Urothelium cell line (cell line): Measurements from ENCODE around the gene GEMIN5.
"Not testable (repeated sequence)": the region's sequence is repeated elsewhere in the genome, so short reads cannot be mapped to it uniquely, and the experiment has no call there.

Experiments used
- DNase-seq: peaks from one replicate; pipeline ENCODE4 v3.0.0; 2011; ENCODE audit warnings: low spot score, mixed read lengths
- FAIRE-seq: peaks from 2 replicates; lab custom pipeline; 2011; peaks lifted over from hg19 to GRCh38; lab: Jason Lieb, UNC

Gene GEMIN5, protein sequence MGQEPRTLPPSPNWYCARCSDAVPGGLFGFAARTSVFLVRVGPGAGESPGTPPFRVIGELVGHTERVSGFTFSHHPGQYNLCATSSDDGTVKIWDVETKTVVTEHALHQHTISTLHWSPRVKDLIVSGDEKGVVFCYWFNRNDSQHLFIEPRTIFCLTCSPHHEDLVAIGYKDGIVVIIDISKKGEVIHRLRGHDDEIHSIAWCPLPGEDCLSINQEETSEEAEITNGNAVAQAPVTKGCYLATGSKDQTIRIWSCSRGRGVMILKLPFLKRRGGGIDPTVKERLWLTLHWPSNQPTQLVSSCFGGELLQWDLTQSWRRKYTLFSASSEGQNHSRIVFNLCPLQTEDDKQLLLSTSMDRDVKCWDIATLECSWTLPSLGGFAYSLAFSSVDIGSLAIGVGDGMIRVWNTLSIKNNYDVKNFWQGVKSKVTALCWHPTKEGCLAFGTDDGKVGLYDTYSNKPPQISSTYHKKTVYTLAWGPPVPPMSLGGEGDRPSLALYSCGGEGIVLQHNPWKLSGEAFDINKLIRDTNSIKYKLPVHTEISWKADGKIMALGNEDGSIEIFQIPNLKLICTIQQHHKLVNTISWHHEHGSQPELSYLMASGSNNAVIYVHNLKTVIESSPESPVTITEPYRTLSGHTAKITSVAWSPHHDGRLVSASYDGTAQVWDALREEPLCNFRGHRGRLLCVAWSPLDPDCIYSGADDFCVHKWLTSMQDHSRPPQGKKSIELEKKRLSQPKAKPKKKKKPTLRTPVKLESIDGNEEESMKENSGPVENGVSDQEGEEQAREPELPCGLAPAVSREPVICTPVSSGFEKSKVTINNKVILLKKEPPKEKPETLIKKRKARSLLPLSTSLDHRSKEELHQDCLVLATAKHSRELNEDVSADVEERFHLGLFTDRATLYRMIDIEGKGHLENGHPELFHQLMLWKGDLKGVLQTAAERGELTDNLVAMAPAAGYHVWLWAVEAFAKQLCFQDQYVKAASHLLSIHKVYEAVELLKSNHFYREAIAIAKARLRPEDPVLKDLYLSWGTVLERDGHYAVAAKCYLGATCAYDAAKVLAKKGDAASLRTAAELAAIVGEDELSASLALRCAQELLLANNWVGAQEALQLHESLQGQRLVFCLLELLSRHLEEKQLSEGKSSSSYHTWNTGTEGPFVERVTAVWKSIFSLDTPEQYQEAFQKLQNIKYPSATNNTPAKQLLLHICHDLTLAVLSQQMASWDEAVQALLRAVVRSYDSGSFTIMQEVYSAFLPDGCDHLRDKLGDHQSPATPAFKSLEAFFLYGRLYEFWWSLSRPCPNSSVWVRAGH (N-terminal part only)

DNA sequence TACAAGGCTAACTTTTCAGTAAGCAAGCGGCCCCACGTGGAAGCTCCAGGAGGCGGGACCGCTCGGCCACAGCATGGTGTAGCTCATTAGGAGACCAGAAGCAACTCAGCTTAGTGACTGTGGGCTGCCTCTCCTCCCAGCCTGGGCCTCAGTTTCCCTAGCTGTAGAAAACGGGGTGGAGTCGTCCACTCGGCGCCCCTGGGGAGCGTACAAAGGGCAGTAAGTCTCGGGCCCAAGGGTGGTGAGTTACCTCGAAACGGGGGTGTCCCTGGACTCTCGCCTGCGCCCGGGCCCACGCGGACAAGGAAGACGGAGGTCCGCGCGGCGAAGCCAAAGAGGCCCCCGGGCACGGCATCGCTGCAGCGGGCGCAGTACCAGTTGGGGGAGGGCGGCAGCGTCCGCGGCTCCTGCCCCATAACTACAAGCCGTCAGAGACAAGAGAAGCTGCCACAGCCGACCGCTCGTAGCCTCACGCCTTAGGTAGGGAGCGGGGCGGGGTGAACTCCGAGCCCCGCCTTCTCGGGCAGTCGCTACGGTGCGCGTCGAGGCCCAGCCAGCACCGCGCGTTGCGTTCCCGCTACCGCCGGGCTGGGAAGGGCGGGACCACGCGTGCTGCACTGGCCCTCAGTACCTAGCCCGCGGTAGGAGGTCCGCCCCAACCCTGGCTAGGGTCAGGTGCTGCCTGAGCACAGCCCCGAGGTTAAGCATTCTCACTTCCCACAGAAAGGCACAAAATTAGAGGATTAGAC is at the start of gene GEMIN5:
TSS of gene GEMIN5 (minus strand) at position 494 of the 749 bp plus-strand sequence. CDS start at position 416, 78 bp downstream.
- FAIRE-seq, result peak; percentile 62
- DNase-seq, result peak; percentile 95

DNA sequence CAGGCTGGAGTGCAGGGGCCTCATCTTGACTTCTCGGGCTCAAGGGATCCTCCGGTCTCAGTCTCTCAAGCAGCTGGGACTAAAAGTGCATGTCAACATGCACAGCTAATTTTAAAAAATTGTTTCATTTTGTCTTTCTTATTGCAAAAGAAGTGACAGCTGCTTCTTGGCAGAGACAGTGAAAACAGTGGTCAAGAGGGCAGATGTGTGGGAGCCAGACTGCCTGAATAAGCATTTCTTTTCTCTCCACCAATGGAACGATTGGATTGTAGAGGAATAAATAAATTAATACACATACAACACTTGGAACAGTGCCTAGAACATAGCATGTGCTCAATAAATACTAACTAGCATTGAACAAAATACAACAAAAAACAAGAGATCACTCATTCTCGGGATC is 48.1 kb upstream of the GEMIN5 start:
- DNase-seq (no peak), FAIRE-seq (no peak)

DNA sequence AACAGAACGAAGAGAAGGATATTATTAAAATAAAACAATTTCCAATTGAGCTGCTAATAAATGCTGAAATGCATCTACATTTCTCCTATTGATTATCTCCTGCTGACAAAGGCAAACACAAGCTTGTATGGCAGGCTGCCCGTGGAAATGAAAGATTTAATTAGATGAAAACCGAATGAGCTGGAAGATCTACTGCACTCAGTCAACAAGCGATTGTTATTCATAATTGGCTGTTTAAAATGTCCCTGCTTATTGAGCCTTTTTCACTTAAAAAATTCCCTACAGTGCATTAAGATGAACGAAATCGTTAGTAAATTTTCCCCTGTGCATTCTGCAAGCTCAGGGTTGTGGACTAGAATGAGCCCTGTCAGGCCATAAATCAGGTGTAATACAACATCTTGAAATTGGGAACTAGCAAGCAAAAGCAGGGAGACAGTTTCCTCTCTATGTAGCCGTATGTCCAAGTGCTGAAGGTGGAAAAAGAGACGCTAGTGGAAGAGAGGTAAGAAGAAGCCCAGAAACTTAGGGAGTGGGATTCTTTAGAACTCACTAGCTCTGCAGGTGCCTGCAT is 47.0 kb upstream of the GEMIN5 start:
- DNase-seq, result no peak

DNA sequence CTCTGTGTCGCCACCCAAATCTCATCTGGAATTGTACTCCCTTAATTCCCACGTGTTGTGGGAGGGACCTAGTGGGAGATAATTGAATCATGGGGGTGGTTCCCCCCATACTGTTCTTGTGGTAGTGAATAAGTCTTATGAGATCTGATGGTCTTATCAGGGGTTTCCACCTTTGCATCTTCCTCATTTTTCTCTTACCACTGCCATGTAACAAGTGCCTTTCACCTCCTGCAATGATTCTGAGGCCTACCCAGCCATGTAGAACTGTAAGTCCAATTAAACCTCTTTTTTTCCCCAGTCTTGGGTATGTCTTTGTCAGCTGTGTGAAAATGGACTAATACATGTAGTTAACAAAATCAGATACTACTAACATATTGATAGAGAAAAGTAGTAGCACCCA is 40.3 kb upstream of the GEMIN5 start:
- not testable (repeated sequence) for DNase-seq, FAIRE-seq

More for the DNA sequence above, 47.0 kb upstream of the GEMIN5 start:
- no peak for FAIRE-seq

DNA sequence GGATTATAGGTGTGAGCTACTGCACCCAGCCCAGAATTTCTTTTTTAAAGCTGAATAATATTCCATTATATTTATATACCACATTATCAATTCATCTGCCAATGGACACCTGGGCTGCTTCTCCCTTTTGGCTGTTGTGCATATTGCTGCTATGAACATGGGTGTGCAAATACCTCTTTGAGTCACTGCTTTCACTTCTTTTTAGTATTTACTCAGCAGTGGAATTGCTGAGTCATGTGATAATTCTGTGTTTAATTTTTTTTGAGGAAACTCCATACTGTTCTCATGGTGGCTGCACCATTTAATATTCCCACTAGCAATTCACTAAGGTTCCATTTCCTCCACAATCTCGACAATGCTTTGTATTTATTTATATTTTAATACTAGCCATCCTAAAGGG is 39.4 kb upstream of the GEMIN5 start:
- FAIRE-seq (no peak), DNase-seq (no peak)

DNA sequence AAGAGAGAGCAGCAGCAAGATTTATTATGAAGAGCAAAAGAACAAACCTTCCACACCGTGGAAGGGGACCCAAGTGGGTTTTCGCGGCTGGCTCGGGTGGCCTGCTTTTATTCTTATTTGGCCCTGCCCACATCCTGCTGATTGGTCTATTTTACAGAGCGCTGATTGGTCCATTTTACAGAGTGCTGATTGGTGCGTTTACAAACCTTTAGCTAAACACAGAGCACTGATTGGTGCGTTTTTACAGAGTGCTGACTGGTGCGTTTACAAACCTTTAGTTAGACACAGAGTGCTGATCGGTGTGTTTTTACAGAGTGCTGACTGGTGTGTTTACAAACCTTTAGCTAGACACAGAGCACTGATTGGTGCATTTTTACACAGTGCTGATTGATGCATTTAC is 38.1 kb upstream of the GEMIN5 start:
- FAIRE-seq, DNase-seq: not testable (repeated sequence)

DNA sequence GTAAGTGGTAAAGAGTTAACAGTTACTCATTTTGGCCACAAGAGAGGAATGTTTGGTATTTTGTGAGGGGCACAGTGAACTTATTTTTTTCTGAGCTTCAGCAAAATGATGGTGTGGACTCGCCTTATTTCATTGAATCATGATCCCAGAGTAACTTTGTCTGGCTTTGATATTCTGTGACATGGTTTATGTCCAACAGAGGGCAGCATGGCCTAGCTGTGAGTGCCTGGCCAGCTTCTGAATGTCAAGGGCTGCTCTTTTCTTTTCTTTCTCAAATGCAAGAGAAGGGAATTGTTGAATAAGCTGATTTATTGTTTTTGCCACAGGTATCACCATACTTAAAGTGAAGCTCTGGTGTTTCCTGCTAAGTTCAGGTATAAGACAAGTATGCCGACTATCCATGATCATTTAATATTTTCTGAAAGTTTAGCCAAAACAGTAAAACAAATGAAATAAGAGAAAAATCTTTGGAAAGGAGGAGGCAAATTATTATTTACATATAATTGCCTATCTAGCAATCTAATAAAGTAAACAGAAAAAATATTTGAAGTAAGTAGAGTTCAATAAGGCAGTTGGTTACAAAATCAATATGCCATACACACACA is 34.6 kb upstream of the GEMIN5 start:
- DNase-seq, result peak; percentile 38
- no peak for FAIRE-seq

DNA sequence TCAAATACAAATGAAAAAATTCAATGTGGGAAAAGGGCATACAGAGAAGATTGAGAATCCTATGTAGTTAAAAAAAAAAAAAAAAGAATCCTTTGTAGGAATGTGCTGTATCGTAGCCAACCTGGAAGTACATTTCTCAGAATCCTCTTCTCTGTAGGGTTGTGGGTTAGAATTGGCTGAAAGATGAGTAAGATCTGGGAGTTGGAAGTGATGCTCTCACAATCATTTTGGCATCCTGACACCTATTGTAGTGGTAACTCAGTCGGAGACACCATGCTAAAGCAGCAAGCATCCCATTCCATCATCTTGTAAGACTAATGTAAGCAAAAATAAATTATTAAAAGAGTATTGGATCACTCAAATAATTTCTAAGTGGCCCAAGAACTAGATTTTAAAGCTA is 33.5 kb upstream of the GEMIN5 start:
- DNase-seq (no peak), FAIRE-seq (no peak)

DNA sequence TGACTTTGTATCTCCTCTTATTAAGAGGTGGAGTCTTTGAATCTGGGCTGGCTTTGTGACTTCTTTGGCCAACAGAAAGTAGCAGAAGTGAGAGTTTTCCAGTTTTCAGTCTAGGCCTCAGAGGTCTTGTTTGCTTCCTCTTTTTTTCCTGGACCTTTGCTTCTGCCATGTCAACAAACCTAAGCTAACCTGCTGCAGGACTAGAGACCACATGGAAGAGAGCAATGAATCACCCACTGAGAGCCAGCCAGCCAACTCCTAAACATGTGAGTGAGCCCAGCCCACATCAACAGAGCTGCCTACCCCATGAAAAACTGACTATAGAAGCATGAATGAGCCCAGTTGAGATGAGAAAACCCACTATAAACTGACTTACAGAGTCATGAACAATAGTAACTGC is 32.7 kb upstream of the GEMIN5 start:
- FAIRE-seq (no peak), DNase-seq (no peak)

DNA sequence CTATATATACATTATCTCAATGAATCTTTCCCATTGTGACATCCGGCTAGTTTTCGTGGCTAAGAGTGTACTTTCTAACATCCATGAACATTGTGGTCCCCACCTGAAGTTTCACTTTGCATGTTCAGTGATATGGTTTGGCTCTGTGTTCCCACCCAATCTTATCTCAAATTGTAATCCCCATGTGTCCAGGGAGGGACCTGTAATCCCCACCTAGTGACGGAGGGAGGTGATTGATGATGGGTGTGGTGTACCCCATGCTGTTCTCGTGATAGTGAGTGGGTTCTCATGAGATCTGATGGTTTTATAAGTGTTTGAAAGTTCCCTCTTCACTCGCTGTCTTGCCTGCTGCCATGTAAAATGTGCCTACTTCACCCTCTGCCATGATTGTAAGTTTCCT is 30.9 kb upstream of the GEMIN5 start:
- FAIRE-seq, result no peak
- DNase-seq, result no peak

DNA sequence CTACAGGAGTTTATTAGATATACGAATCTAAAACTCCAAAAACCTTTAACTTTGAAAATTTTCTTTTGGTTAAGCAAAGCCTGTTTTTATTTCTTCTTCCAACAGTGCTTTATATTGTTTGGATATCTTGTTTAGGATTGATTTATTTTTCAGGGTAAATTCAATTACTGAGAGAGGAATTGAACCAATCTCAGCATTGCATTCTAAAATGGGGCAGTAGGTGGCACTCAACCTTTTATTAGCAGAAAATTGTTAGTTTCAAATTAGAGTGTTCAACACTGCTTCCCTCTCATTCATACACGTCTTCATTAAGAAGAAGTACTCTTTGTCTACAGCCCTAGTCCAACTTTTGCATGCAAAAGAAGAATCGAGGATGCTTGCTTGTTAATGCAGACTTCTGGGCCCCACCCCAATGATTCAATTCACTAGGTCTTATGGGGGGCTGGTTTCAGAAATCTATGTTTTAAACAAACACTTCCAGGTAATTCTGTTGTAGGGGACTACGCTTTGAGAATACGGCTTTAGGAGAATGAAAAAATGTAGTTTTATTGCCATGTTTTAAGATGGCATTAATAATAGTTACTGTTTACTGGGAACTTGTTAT is 29.5 kb upstream of the GEMIN5 start:
- FAIRE-seq, result no peak
- DNase-seq, result peak; percentile 14

DNA sequence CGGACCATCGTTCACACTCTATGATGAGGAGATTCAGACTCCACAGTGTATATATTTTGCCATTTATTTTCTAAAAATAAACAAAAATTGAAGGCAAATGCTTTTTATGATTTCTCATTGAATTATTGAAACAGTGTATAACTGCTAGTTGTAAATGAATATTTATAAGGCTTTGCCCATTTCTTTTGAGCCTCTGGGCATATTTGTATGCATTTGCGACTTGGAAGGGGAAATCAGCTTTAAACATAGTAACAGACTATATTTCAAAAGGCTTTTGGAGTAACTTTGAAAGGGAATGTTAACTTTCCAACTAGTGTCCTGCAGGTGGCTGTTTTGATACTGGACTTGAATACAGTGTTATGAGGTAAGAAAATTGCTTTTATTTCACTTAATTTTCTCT is 28.9 kb upstream of the GEMIN5 start:
- FAIRE-seq, result no peak
- DNase-seq, result no peak

DNA sequence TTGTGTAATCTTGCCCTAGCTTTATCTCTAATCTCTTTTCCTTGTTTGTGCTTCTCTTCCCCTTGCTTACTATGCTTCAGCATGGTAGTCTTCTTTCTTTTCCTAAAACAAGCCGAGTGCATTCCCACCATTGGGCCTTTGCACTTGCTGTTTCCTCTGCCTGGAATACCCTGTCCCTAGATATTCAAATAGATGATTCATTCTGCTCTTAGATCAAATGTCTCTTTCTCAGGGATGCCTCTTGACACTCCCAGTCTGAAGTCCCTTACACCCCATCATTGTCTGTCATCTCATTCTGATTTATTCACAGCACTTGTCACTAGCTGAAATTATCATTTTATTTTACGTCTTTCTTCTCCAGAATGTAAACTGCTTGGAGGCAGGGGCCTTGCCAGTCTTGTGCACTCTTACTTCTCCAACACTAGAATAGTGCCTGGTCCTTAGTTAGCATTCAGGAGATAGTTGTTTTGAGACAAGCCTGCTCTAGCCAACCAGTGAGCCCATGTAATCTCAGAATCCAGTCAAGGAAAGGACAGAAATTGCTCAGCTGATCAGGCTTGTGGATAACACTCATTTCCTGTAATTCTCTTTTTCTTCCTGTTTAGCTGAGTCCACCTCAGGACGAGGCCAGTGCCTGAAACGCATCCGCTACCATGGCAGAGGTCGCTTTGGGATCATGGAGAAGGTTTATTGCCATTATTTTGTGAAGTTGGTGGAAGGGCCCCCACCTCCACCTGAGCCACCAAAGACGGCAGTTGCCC is 28.2 kb upstream of the GEMIN5 start:
- FAIRE-seq (no peak), DNase-seq (no peak)

DNA sequence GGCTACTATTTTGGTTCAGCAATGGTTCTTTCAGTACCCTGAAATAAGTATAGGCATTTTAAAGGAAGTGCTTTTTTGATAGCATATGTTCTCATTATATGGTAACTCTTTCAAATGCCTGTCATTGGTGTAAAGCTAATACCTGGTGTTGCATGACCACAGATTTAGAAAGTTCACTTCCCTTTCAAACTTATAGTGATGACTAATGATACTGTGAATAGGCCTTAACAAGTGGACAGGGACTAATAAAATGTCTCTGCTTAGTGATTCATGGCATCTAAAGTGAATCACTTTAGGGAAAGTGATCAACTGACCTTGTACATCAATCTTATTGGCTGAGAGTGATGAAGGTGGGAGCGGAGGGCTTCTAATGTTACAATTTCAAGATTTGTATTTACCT is 24.5 kb upstream of the GEMIN5 start:
- no peak for DNase-seq
- no peak for FAIRE-seq

DNA sequence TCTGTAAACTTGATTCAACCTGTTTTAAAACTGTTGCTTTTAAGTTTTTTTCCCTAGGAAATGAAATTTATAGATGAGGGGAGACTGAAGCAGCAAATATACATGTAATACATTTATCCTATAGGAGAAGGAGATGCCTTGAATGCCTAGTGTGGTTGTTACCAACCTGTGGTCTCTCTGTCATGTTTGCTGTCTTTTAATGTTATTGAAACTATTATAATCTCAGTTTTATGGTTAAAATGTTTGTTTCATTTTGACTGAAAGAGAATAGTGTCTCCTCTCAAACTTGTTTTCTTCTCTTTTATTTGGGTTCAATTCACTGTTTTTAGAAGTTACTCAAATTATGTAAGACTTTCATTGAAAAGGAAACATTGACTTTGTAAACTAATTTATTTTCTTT is 18.7 kb upstream of the GEMIN5 start:
- DNase-seq (no peak), FAIRE-seq (no peak)

DNA sequence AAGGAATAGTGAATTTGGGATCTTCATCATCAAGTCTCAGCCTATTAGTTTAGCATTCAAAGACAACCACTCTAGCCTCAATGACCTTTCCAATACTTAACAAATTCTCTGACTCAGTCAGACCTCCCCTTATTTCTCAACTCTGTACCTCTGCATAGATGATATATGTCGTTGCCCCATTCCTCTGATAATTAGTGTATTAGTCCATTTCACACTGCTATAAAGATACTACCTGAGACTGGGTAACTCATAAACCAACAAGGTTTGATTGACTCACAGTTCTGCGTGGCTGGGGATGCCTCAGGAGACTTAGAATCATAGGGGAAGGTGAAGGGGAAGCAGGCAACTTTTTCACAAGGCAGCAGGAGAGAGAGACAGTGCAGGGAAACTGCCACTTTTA is 11.8 kb upstream of the GEMIN5 start:
- DNase-seq, result no peak
- no peak for FAIRE-seq

DNA sequence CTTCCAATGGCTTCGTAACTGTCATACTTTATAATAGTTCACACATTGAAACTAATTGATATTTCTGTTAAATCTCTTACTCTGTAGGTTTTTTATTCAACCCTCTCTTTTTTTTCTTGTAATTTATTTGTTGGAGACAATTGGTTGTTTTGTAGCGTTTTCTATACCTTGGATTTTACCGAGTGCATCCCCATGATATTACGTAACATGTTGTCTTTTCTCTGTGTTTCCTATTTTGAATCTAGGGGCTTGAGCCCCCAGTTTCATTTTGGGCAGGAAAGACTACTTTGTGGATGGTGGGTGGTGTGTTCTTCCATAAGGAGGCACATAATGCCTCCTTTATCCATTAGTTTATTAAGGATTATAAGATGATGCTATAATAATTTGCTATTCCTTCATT is 10.3 kb upstream of the GEMIN5 start:
- DNase-seq (no peak), FAIRE-seq (no peak)

DNA sequence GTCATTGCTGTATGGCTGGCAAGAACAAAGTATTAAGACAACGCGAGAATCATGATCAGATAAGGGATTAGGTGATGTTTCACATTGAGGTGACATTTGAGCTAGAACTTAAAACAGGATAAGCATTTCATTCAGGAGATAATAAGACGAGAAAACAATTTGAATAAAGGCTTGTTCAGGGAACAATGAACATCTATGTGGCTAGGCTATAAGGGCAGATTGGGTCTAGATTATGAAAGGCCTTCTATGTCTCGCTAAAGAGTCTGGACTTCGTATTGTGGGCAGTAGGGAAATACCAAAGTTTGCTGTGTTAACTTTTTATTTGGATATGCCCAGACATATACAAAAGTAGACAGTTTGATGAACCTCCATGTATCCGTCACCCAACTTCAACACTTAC is 9.8 kb upstream of the GEMIN5 start:
- no peak for DNase-seq
- FAIRE-seq, result no peak
